HEK293 (cell line): ENCODE data around the gene TMOD1.

Experiments used
- GFI1B ChIP-seq: fragments of 450-650 bp; formaldehyde crosslinking; IDR thresholded peaks from 2 replicates; pipeline ENCODE4 v1.5.1; 2016; ENCODE audit warnings: missing biosample characterization, missing genetic modification characterization
- GLIS2 ChIP-seq: fragments of 450-650 bp; formaldehyde crosslinking; IDR thresholded peaks from 2 replicates; pipeline ENCODE4 v1.5.1; 2016; ENCODE audit warnings: missing biosample characterization, missing genetic modification characterization
- HOXC10 ChIP-seq: sonication (generic); formaldehyde crosslinking; IDR thresholded peaks from 2 replicates; pipeline ENCODE4 v1.8.1; 2023; ENCODE audit warnings: mild to moderate bottlenecking, missing genetic modification reagents
- SP3 ChIP-seq: fragments of 450-650 bp; formaldehyde crosslinking; IDR thresholded peaks from 2 replicates; pipeline ENCODE4 v1.5.1; 2016; ENCODE audit warnings: missing biosample characterization, missing genetic modification characterization
- SP7 ChIP-seq: fragments of 450-650 bp; formaldehyde crosslinking; IDR thresholded peaks from 2 replicates; pipeline ENCODE4 v1.5.1; 2016; ENCODE audit warnings: missing biosample characterization, missing genetic modification characterization
- TCF7L2 ChIP-seq: IDR thresholded peaks from 2 replicates; pipeline ENCODE4 v1.6.1; 2011; ENCODE audit warnings: low read depth, mild to moderate bottlenecking, inconsistent platforms, low read length, moderate library complexity, borderline replicate concordance
- TSHZ1 ChIP-seq: fragments of 450-650 bp; formaldehyde crosslinking; IDR thresholded peaks from 2 replicates; pipeline ENCODE4 v1.5.1; 2016; ENCODE audit warnings: missing biosample characterization, missing genetic modification characterization, borderline replicate concordance
- ZBTB17 ChIP-seq: fragments of 450-650 bp; formaldehyde crosslinking; IDR thresholded peaks from 2 replicates; pipeline ENCODE4 v1.5.1; 2016; ENCODE audit warnings: missing biosample characterization, missing genetic modification characterization
- ZBTB20 ChIP-seq: fragments of 450-650 bp; formaldehyde crosslinking; IDR thresholded peaks from 2 replicates; pipeline ENCODE4 v1.5.1; 2016; ENCODE audit warnings: missing biosample characterization, missing genetic modification characterization
- ZBTB6 ChIP-seq: fragments of 450-650 bp; formaldehyde crosslinking; IDR thresholded peaks from 2 replicates; pipeline ENCODE4 v1.5.1; 2017; ENCODE audit warnings: missing biosample characterization, missing genetic modification characterization
- ZBTB8A ChIP-seq: fragments of 450-650 bp; formaldehyde crosslinking; IDR thresholded peaks from 2 replicates; pipeline ENCODE4 v1.5.1; 2016; ENCODE audit warnings: missing biosample characterization, missing genetic modification characterization
- ZFHX2 ChIP-seq: fragments of 450-650 bp; formaldehyde crosslinking; conservative IDR thresholded peaks from 2 replicates; pipeline ENCODE4 v1.5.1; 2016; ENCODE audit warnings: missing biosample characterization, missing genetic modification characterization
- ZNF10 ChIP-seq: fragments of 450-650 bp; formaldehyde crosslinking; IDR thresholded peaks from 2 replicates; pipeline ENCODE4 v1.5.1; 2017; ENCODE audit warnings: missing biosample characterization, missing genetic modification characterization
- ZNF16 ChIP-seq: fragments of 450-650 bp; formaldehyde crosslinking; IDR thresholded peaks from 2 replicates; pipeline ENCODE4 v1.5.1; 2016; ENCODE audit warnings: low read depth, missing biosample characterization, missing genetic modification characterization
- ZNF248 ChIP-seq: fragments of 450-650 bp; formaldehyde crosslinking; IDR thresholded peaks from 2 replicates; pipeline ENCODE4 v1.5.1; 2017; ENCODE audit warnings: missing biosample characterization, missing genetic modification characterization
- ZNF266 ChIP-seq: fragments of 450-650 bp; formaldehyde crosslinking; IDR thresholded peaks from 2 replicates; pipeline ENCODE4 v1.5.1; 2016; ENCODE audit warnings: missing biosample characterization, missing genetic modification characterization, low read depth
- ZNF280C ChIP-seq: fragments of 450-650 bp; formaldehyde crosslinking; IDR thresholded peaks from 2 replicates; pipeline ENCODE4 v1.5.1; 2016; ENCODE audit warnings: missing biosample characterization, missing genetic modification characterization
- ZNF362 ChIP-seq: fragments of 450-650 bp; formaldehyde crosslinking; IDR thresholded peaks from 2 replicates; pipeline ENCODE4 v1.5.1; 2016; ENCODE audit warnings: missing biosample characterization, missing genetic modification characterization
- ZNF366 ChIP-seq: fragments of 450-650 bp; formaldehyde crosslinking; conservative IDR thresholded peaks from 2 replicates; pipeline ENCODE4 v1.5.1; 2016; ENCODE audit warnings: missing biosample characterization, missing genetic modification characterization
- ZNF426 ChIP-seq: fragments of 450-650 bp; formaldehyde crosslinking; IDR thresholded peaks from 2 replicates; pipeline ENCODE4 v1.5.1; 2017; ENCODE audit warnings: missing biosample characterization, missing genetic modification characterization, mild to moderate bottlenecking, inconsistent platforms, moderate library complexity
- ZNF561 ChIP-seq: fragments of 450-650 bp; IDR thresholded peaks from 2 replicates; pipeline ENCODE4 v1.5.1; 2018; ENCODE audit warnings: missing biosample characterization, missing genetic modification characterization, borderline replicate concordance
- ZNF580 ChIP-seq: fragments of 450-650 bp; formaldehyde crosslinking; IDR thresholded peaks from 2 replicates; pipeline ENCODE4 v1.5.1; 2016; ENCODE audit warnings: missing biosample characterization, missing genetic modification characterization
- ZNF596 ChIP-seq: fragments of 450-650 bp; IDR thresholded peaks from 2 replicates; pipeline ENCODE4 v1.5.0; 2018; ENCODE audit warnings: missing biosample characterization, mild to moderate bottlenecking, missing genetic modification characterization, moderate library complexity
- ZNF623 ChIP-seq: fragments of 450-650 bp; formaldehyde crosslinking; IDR thresholded peaks from 2 replicates; pipeline ENCODE4 v1.5.1; 2016; ENCODE audit warnings: missing biosample characterization, missing genetic modification characterization
- ZNF626 ChIP-seq: fragments of 450-650 bp; sonication (Bioruptor Pico); formaldehyde crosslinking; IDR thresholded peaks from 2 replicates; pipeline ENCODE4 v1.5.1; 2018; ENCODE audit warnings: missing biosample characterization, missing genetic modification characterization, inconsistent platforms
- ZNF629 ChIP-seq: fragments of 450-650 bp; formaldehyde crosslinking; IDR thresholded peaks from 2 replicates; pipeline ENCODE4 v1.5.1; 2017; ENCODE audit warnings: missing biosample characterization, missing genetic modification characterization
- ZNF654 ChIP-seq: fragments of 450-650 bp; formaldehyde crosslinking; IDR thresholded peaks from 2 replicates; pipeline ENCODE4 v1.5.1; 2016; ENCODE audit warnings: low read depth, missing biosample characterization, missing genetic modification characterization
- ZNF670 ChIP-seq: fragments of 450-650 bp; formaldehyde crosslinking; IDR thresholded peaks from 2 replicates; pipeline ENCODE4 v1.5.1; 2016; ENCODE audit warnings: missing biosample characterization, missing genetic modification characterization, low read depth
- ZNF707 ChIP-seq: fragments of 450-650 bp; formaldehyde crosslinking; IDR thresholded peaks from 2 replicates; pipeline ENCODE4 v1.5.1; 2016; ENCODE audit warnings: missing biosample characterization, missing genetic modification characterization
- ZNF747 ChIP-seq: fragments of 450-650 bp; formaldehyde crosslinking; IDR thresholded peaks from 2 replicates; pipeline ENCODE4 v1.5.1; 2016; ENCODE audit warnings: missing biosample characterization, missing genetic modification characterization
- ZXDB ChIP-seq: fragments of 450-650 bp; formaldehyde crosslinking; IDR thresholded peaks from 2 replicates; pipeline ENCODE4 v1.5.1; 2016; ENCODE audit warnings: missing biosample characterization, missing genetic modification characterization

Gene TMOD1

GRCh38 chr9:97510797-97511654 lies 9.6 kb downstream of the TMOD1 start (continued):
- TF ChIP-seq ZBTB20 (tag by site-specific recombination) (no peak), SP3 (tag by site-specific recombination) (peak; percentile 15; the same call in 1 of the 2 replicates), GFI1B (tag by site-specific recombination) (0 out of 2 replicates have a peak, but pooled peaks have one; percentile 38), ZXDB (tag by site-specific recombination) (peak; percentile 67), ZNF629 (tag by site-specific recombination) (peak; percentile 91), ZNF366 (tag by site-specific recombination) (no peak; the same call in 1 of the 2 replicates), GLIS2 (tag by site-specific recombination) (no peak), HOXC10 (CRISPR knock-in tag) (no peak), ZBTB17 (tag by site-specific recombination) (no peak), ZNF626 (tag by site-specific recombination) (no peak), ZNF654 (tag by site-specific recombination) (peak; percentile 12; the same call in 1 of the 2 replicates), ZNF707 (tag by site-specific recombination) (no peak), ZNF580 (tag by site-specific recombination) (no peak), ZNF747 (tag by site-specific recombination) (no peak), ZFHX2 (no peak), ZBTB6 (tag by site-specific recombination) (no peak), SP7 (tag by site-specific recombination) (peak; percentile 81), ZNF426 (no peak), TCF7L2 (no peak), ZNF248 (tag by site-specific recombination) (no peak), ZNF596 (no peak), ZNF623 (no peak), ZNF266 (tag by site-specific recombination) (no peak), ZNF280C (tag by site-specific recombination) (no peak), ZBTB8A (tag by site-specific recombination) (no peak), ZNF561 (tag by site-specific recombination) (no peak), ZNF16 (tag by site-specific recombination) (no peak), TSHZ1 (tag by site-specific recombination) (peak; percentile 84; the same call in 1 of the 2 replicates), ZNF10 (tag by site-specific recombination) (no peak), ZNF362 (tag by site-specific recombination) (no peak), ZNF670 (no peak)
